Thyroid gland (tissue), 4 donors: ENCODE results near the gene ENOX1.

Experiments
- POLR2A ChIP-seq, 2 donors: fragments of 450-650 bp; IDR thresholded peaks; one replicate each; pipeline ENCODE4 v1.6.1; 2017; ENCODE audit warnings: antibody characterized with exemption in 2 of 2, mild to moderate bottlenecking in 2 of 2, moderate library complexity in 1 of 2
- TF ChIP-seq, protein P1 (sequence below), 6 experiments: fragments of 200-600 bp in 3 of 6; fragments of 450-650 bp in 3 of 6; sonication (generic) in 3 of 6; IDR thresholded peaks; one replicate each; pipeline ENCODE4 v1.5.1; 2016 to 2019; ENCODE audit warnings: antibody characterized with exemption in 6 of 6, mild to moderate bottlenecking in 2 of 6, inconsistent platforms in 1 of 6, moderate library complexity in 1 of 6

- TF ChIP-seq, protein P1, sequence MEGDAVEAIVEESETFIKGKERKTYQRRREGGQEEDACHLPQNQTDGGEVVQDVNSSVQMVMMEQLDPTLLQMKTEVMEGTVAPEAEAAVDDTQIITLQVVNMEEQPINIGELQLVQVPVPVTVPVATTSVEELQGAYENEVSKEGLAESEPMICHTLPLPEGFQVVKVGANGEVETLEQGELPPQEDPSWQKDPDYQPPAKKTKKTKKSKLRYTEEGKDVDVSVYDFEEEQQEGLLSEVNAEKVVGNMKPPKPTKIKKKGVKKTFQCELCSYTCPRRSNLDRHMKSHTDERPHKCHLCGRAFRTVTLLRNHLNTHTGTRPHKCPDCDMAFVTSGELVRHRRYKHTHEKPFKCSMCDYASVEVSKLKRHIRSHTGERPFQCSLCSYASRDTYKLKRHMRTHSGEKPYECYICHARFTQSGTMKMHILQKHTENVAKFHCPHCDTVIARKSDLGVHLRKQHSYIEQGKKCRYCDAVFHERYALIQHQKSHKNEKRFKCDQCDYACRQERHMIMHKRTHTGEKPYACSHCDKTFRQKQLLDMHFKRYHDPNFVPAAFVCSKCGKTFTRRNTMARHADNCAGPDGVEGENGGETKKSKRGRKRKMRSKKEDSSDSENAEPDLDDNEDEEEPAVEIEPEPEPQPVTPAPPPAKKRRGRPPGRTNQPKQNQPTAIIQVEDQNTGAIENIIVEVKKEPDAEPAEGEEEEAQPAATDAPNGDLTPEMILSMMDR (IDR thresholded peaks at IDR 0.05), result no peak
- TF ChIP-seq POLR2A (IDR thresholded peaks at IDR 0.05), result no peak
These were observed 42.3 kb downstream of the ENOX1 start for GRCh38 chr13:43744261-43745031.
